GM18867 (cell line): ENCODE data around the gene SLC37A3.
"Not testable (repeated sequence)": the region's sequence is repeated elsewhere in the genome, so short reads cannot be mapped to it uniquely, and the experiment has no call there.

Experiments
- ATAC-seq: cut with Tn5 transposase; IDR thresholded peaks from one replicate; pipeline ENCODE4 v1.9.1; 2021; ENCODE audit warnings: mild to moderate bottlenecking, moderate library complexity; ENCODE audit not compliant: unreplicated experiment

SLC37A3 gene

GRCh38 chr7:140315498-140316164 is 82.7 kb downstream of the SLC37A3 start:
- ATAC-seq = no peak

GRCh38 chr7:140314573-140315480 is 83.5 kb downstream of the SLC37A3 start:
- ATAC-seq = no peak

- no peak for ATAC-seq
Observed at GRCh38 chr7:140312141-140312846, 86.0 kb downstream of the SLC37A3 start.

- not testable (repeated sequence) for ATAC-seq
Observed at GRCh38 chr7:140311128-140311527, 87.2 kb downstream of the SLC37A3 start.

- no peak for ATAC-seq
Observed at GRCh38 chr7:140310337-140311002, 87.9 kb downstream of the SLC37A3 start.

GRCh38 chr7:140308060-140308459 is 90.3 kb downstream of the SLC37A3 start:
- ATAC-seq = no peak

- ATAC-seq = peak; percentile 70
Observed at GRCh38 chr7:140304191-140304799, 94.0 kb downstream of the SLC37A3 start.

- no peak for ATAC-seq
Observed at GRCh38 chr7:140300243-140301136, 97.8 kb downstream of the SLC37A3 start.

- no peak for ATAC-seq
Observed at GRCh38 chr7:140298213-140298612, 100.1 kb downstream of the SLC37A3 start.

- no peak for ATAC-seq
Observed at GRCh38 chr7:140297192-140297591, 101.1 kb downstream of the SLC37A3 start.

- ATAC-seq = no peak
Observed at GRCh38 chr7:140295224-140295738, 103.0 kb downstream of the SLC37A3 start.

- ATAC-seq = no peak
Observed at GRCh38 chr7:140294454-140294853, 103.9 kb downstream of the SLC37A3 start.

- ATAC-seq = no peak
Observed at GRCh38 chr7:140292438-140292837, 105.9 kb downstream of the SLC37A3 start.

- ATAC-seq = no peak
Observed at GRCh38 chr7:140289804-140290203, 108.5 kb downstream of the SLC37A3 start.

- ATAC-seq = no peak
Observed at GRCh38 chr7:140287988-140288387, 110.3 kb downstream of the SLC37A3 start.

- no peak for ATAC-seq
Observed at GRCh38 chr7:140285938-140286337, 112.4 kb downstream of the SLC37A3 start.

GRCh38 chr7:140284062-140284461 is 114.3 kb downstream of the SLC37A3 start:
- ATAC-seq = no peak
